Stomach (tissue), 9 donors: ENCODE results near the gene CCNG1. TPM values are rescaled to one million over a fixed set of nuclear protein-coding genes. Genes with fewer than 3 reads are reported as not detected.
A peak's percentile ranks its signal among the peaks of the same experiment; 100 is the strongest.
"Not testable (repeated sequence)": the region's sequence is repeated elsewhere in the genome, so short reads cannot be mapped to it uniquely, and the experiment has no call there.

Source experiments
- DNase-seq, 2 donors: peaks; one replicate each; pipeline versions ENCODE4 v3.0.0 to v3.0.0-alpha.2; 2013 to 2019
- H3K27ac ChIP-seq, 5 donors: fragments of 200-600 bp in 4 of 5; sonication (generic) in 4 of 5; one replicate each; pipeline ENCODE4 v1.5.1; 2013 to 2019; ENCODE audit warnings: mild to moderate bottlenecking in 1 of 5, moderate library complexity in 1 of 5
- H3K27me3 ChIP-seq, 3 donors: fragments of 200-600 bp; sonication (generic); one replicate each; pipeline ENCODE4 v1.5.1; 2017 to 2019; ENCODE audit warnings: mixed run types in 1 of 3
- H3K36me3 ChIP-seq, 4 donors: fragments of 200-600 bp; sonication (generic); 1 replicate in 3 of 4; 2 replicates in 1 of 4; pipeline ENCODE4 v1.5.1; 2016 to 2019
- H3K4me1 ChIP-seq, 4 donors: fragments of 200-600 bp; sonication (generic); one replicate each; pipeline ENCODE4 v1.5.1; 2016 to 2019
- H3K4me3 ChIP-seq, 4 donors: fragments of 200-600 bp; sonication (generic) in 3 of 4; one replicate each; pipeline ENCODE4 v1.5.1; 2016 to 2019; ENCODE audit warnings: mild to moderate bottlenecking in 1 of 4
- H3K9me3 ChIP-seq, 4 donors: fragments of 200-600 bp; sonication (generic); one replicate each; pipeline ENCODE4 v1.5.1; 2016 to 2019
- CTCF ChIP-seq, 7 experiments: fragments of 450-650 bp in 4 of 7; fragments of 200-600 bp in 3 of 7; sonication (generic) in 3 of 7; IDR thresholded peaks; one replicate each; pipeline ENCODE4 v1.5.1; 2016 to 2019; ENCODE audit warnings: antibody characterized with exemption in 7 of 7, control low read depth in 2 of 7, mild to moderate bottlenecking in 1 of 7
- EP300 ChIP-seq: sonication (generic); formaldehyde crosslinking; IDR thresholded peaks from one replicate; pipeline ENCODE4 v1.6.1; 2017; ENCODE audit warnings: antibody characterized with exemption
- POLR2A ChIP-seq, 4 donors: fragments of 450-650 bp; IDR thresholded peaks; one replicate each; pipeline ENCODE4 v1.6.1; 2016; ENCODE audit warnings: antibody characterized with exemption in 4 of 4, control low read depth in 2 of 4, mild to moderate bottlenecking in 1 of 4, moderate library complexity in 1 of 4
- POLR2AphosphoS5 ChIP-seq, 3 donors: sonication (generic); formaldehyde crosslinking; IDR thresholded peaks; one replicate each; pipeline ENCODE4 v1.6.1; 2016; ENCODE audit warnings: antibody characterized with exemption in 3 of 3
- WGBS, 5 donors: extraction: QIAGEN DNeasy Blood & Tissue Kit in 3 of 5; methylation state at CpG; one replicate each; pipeline versions ENCODE4 v1.1.5 to v1.1.7; 2013 to 2018; 5-methylcytosine and 5-hydroxymethylcytosine counted together
- intact Hi-C: fragments of 100-400 bp; cut with DNase I; formaldehyde crosslinking; loops from one replicate; pipeline ENCODE4 v1.15.1; 2023; ENCODE audit warnings: low total_unique reads
- polyA plus RNA-seq, 3 donors: library from polyadenylated mRNA; stranded (reverse); fragments of 200-250 nt; gene quantifications; one replicate each; pipeline ENCODE4 v1.2.3, GENCODE V29; 2013
- total RNA-seq, 5 donors: library from RNA; depleted of rRNA; stranded (reverse); fragments of >200 nt; gene quantifications; one replicate each; pipeline versions ENCODE4 v1.1.0 to v1.2.3, GENCODE V29; 2014 to 2016
- donor health status: healthy with polysubstance abuse.
- donor health status: Bipolar disorder and iron deficiency.
- donor health status: healthy.

CCNG1 gene
- total and polyA plus RNA-seq, 8 donors = 57.1 to 252 (median 127) TPM

- H3K27me3 ChIP-seq = no peaks in the 10 kb centered on the region
- TF ChIP-seq CTCF (IDR thresholded peaks at IDR 0.05) (no peak), POLR2A (IDR thresholded peaks at IDR 0.05) (no peak), POLR2AphosphoS5 (IDR thresholded peaks at IDR 0.05) (no peak), EP300 (no peak)
- peaks cover 0 to 18% (median 6%) of the 10 kb centered on the region in 4 donors for H3K4me1 ChIP-seq
- H3K36me3 ChIP-seq = no peaks in the 10 kb centered on the region
- 24 to 48% (median 44%) methylated on average over 2 of the region's 2 CpGs for WGBS, 5 donors
- no peak overlapping the region for H3K27ac ChIP-seq
- H3K9me3 ChIP-seq = no peaks in the 10 kb centered on the region
- intact Hi-C loops = loop anchor here (10.0 kb wide), 1 partner anchor 1862 kb away; the partner anchor contains the start of gene GABRB2
- H3K4me3 ChIP-seq = no peak overlapping the region
- DNase-seq = no peak
Measured at GRCh38 chr5:163407034-163407655, 30.2 kb upstream of the CCNG1 start.

- Histone ChIP-seq H3K27me3 (peaks cover 0 to 6% (median 0%) of the 10 kb centered on the region in 3 donors), H3K4me3 (peak overlapping the region in 1 of 4 donors; percentile 15), H3K9me3 (no peaks in the 10 kb centered on the region), H3K36me3 (no peaks in the 10 kb centered on the region), H3K4me1 (peaks cover 0 to 18% (median 6%) of the 10 kb centered on the region in 4 donors), H3K27ac (no peak overlapping the region)
- DNase-seq = peak; percentile 52 to 85
- intact Hi-C loops = loop anchor here (10.0 kb wide), 1 partner anchor 1864 kb away; the partner anchor contains the start of gene GABRB2
- peak in 5 of 7 experiments; percentile 68 to 88 (median 81) for TF ChIP-seq CTCF (IDR thresholded peaks at IDR 0.05)
- TF ChIP-seq POLR2A (IDR thresholded peaks at IDR 0.05) = no peak
- 9 to 14% (median 10%) methylated on average over 9 of the region's 9 CpGs for WGBS, 5 donors
Measured at GRCh38 chr5:163408311-163408923, 29.0 kb upstream of the CCNG1 start.

- TF ChIP-seq EP300 (no peak), POLR2AphosphoS5 (IDR thresholded peaks at IDR 0.05) (no peak), CTCF (IDR thresholded peaks at IDR 0.05) (no peak), POLR2A (IDR thresholded peaks at IDR 0.05) (no peak)
Measured at GRCh38 chr5:163409384-163409783, 28.0 kb upstream of the CCNG1 start.

GRCh38 chr5:163410505-163410904, 26.9 kb upstream of the CCNG1 start:
- H3K4me1 ChIP-seq = peaks cover 0 to 18% (median 6%) of the 10 kb centered on the region in 4 donors
- intact Hi-C loops = no loop called here
- no peak for DNase-seq
- H3K27ac ChIP-seq = no peak overlapping the region
- TF ChIP-seq EP300 = no peak
- no peak for TF ChIP-seq POLR2A (IDR thresholded peaks at IDR 0.05)
- TF ChIP-seq POLR2AphosphoS5 (IDR thresholded peaks at IDR 0.05) = no peak
- TF ChIP-seq CTCF (IDR thresholded peaks at IDR 0.05) = no peak
- no peaks in the 10 kb centered on the region for H3K36me3 ChIP-seq
- no peaks in the 10 kb centered on the region for H3K9me3 ChIP-seq
- H3K27me3 ChIP-seq = peaks cover 0 to 21% (median 6%) of the 10 kb centered on the region in 3 donors
- 70 to 79% (median 73%) methylated on average over 2 of the region's 2 CpGs for WGBS, 5 donors
- H3K4me3 ChIP-seq = no peak overlapping the region

More at GRCh38 chr5:163409384-163409783, 28.0 kb upstream of the CCNG1 start:
- intact Hi-C loops = loop anchor here (10.0 kb wide), 1 partner anchor 1865 kb away; the partner anchor contains the start of gene GABRB2
- Histone ChIP-seq H3K9me3 (no peaks in the 10 kb centered on the region), H3K27me3 (peaks cover 0 to 12% (median 1%) of the 10 kb centered on the region in 3 donors), H3K4me1 (peaks cover 0 to 18% (median 6%) of the 10 kb centered on the region in 4 donors), H3K27ac (no peak overlapping the region), H3K4me3 (no peak overlapping the region), H3K36me3 (no peaks in the 10 kb centered on the region)
- DNase-seq = peak in 1 of 2 donors; percentile 79
- 37 to 59% (median 54%) methylated on average over 6 of the region's 6 CpGs for WGBS, 5 donors

- H3K27me3 ChIP-seq = peaks cover 0 to 33% (median 9%) of the 10 kb centered on the region in 3 donors
- H3K4me3 ChIP-seq, intact Hi-C loops, DNase-seq, H3K4me1 ChIP-seq, H3K27ac ChIP-seq, H3K36me3 ChIP-seq, H3K9me3 ChIP-seq: not testable (repeated sequence)
- 22 to 32% (median 24%) methylated on average over 15 of the region's 15 CpGs for WGBS, 5 donors
Measured at GRCh38 chr5:163415673-163416072, 21.7 kb upstream of the CCNG1 start.
